Measurements from ENCODE around the gene TEP1.

GRCh38 chr14:20380681-20381080, 32.6 kb downstream of the TEP1 start:
- TF ChIP-seq, protein P1, sequence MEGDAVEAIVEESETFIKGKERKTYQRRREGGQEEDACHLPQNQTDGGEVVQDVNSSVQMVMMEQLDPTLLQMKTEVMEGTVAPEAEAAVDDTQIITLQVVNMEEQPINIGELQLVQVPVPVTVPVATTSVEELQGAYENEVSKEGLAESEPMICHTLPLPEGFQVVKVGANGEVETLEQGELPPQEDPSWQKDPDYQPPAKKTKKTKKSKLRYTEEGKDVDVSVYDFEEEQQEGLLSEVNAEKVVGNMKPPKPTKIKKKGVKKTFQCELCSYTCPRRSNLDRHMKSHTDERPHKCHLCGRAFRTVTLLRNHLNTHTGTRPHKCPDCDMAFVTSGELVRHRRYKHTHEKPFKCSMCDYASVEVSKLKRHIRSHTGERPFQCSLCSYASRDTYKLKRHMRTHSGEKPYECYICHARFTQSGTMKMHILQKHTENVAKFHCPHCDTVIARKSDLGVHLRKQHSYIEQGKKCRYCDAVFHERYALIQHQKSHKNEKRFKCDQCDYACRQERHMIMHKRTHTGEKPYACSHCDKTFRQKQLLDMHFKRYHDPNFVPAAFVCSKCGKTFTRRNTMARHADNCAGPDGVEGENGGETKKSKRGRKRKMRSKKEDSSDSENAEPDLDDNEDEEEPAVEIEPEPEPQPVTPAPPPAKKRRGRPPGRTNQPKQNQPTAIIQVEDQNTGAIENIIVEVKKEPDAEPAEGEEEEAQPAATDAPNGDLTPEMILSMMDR (IDR thresholded peaks at IDR 0.05; ENCODE audit: low read depth, low read length, poor library complexity, severe bottlenecking) = no peak
- no peak for TF ChIP-seq EZH2phosphoT487 (IDR thresholded peaks at IDR 0.05; ENCODE audit: borderline replicate concordance, low read length)

Data from DOHH2 (cell line).